Measurements from ENCODE around the gene EMILIN3. TPM values are rescaled to one million over a fixed set of nuclear protein-coding genes. Genes with fewer than 3 reads are reported as not detected.

EMILIN3 gene
- total RNA-seq, 2 experiments from 2014 or later = not detected

- intact Hi-C loops (cut with micrococcal nuclease) = no loop called here
- CTCF ChIA-PET = no interaction called here
- Mint-ChIP-seq H3K36me3 (ENCODE audit: low read depth) (no peaks in the 10 kb centered on the region), H3K27ac (no peak overlapping the region), H3K9me3 (no peaks in the 10 kb centered on the region), H3K27me3 (peaks cover 11% of the 10 kb centered on the region), H3K4me3 (no peak overlapping the region), H3K4me1 (ENCODE audit: low read depth) (no peaks in the 10 kb centered on the region)
- TF ChIP-seq, protein P1, sequence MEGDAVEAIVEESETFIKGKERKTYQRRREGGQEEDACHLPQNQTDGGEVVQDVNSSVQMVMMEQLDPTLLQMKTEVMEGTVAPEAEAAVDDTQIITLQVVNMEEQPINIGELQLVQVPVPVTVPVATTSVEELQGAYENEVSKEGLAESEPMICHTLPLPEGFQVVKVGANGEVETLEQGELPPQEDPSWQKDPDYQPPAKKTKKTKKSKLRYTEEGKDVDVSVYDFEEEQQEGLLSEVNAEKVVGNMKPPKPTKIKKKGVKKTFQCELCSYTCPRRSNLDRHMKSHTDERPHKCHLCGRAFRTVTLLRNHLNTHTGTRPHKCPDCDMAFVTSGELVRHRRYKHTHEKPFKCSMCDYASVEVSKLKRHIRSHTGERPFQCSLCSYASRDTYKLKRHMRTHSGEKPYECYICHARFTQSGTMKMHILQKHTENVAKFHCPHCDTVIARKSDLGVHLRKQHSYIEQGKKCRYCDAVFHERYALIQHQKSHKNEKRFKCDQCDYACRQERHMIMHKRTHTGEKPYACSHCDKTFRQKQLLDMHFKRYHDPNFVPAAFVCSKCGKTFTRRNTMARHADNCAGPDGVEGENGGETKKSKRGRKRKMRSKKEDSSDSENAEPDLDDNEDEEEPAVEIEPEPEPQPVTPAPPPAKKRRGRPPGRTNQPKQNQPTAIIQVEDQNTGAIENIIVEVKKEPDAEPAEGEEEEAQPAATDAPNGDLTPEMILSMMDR (IDR thresholded peaks at IDR 0.05) = no peak
- POLR2A ChIA-PET = no interaction called here
- no peak for ATAC-seq
- DNase-seq = no peak
These were observed 5.5 kb downstream of the EMILIN3 start for GRCh38 chr20:41360831-41361756.

DNA sequence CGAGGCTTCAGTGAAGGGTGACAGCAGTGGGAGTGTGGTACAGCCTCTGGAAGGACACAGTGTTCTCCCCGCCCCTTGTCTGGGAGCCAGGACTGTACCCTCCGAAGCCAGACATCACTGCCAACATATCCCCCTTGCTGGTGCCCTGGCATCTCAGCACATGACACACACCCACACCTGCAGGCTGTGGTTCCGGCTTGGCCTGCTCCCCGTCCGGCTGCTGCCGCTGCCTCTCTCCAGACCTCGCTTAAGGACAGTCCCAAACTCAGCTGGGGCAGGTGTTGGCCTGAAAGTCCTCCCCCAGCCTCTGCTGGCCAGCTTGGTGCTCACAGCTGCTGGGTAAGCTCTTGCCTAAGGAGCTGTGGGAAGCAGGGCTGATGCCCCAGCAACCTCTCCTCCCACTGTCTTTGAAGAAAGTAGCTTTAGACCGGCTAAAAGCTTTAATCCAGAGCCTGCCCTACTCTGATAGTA lies 7.0 kb downstream of the EMILIN3 start:
- ChIA-PET CTCF (no interaction called here), POLR2A (interaction anchor here (0.5 kb wide), 1 partner anchor 272 kb away, joined by 3 read pairs; no protein-coding TSS in a partner anchor)
- Mint-ChIP-seq H3K36me3 (ENCODE audit: low read depth) (no peaks in the 10 kb centered on the region), H3K9me3 (no peaks in the 10 kb centered on the region), H3K4me3 (no peak overlapping the region), H3K4me1 (ENCODE audit: low read depth) (no peaks in the 10 kb centered on the region), H3K27me3 (no peaks in the 10 kb centered on the region), H3K27ac (no peak overlapping the region)
- intact Hi-C loops (cut with micrococcal nuclease) = no loop called here
- DNase-seq = no peak
- TF ChIP-seq, protein P1 (IDR thresholded peaks at IDR 0.05) = no peak
- no peak for ATAC-seq

- Mint-ChIP-seq H3K27ac (no peak overlapping the region), H3K9me3 (no peaks in the 10 kb centered on the region), H3K36me3 (ENCODE audit: low read depth) (no peaks in the 10 kb centered on the region), H3K4me3 (no peak overlapping the region), H3K4me1 (ENCODE audit: low read depth) (no peaks in the 10 kb centered on the region), H3K27me3 (no peaks in the 10 kb centered on the region)
- intact Hi-C loops (cut with micrococcal nuclease) = no loop called here
- CTCF ChIA-PET = interaction anchor here (1.1 kb wide), 1 partner anchor 18 kb away, joined by 3 read pairs; the partner anchor contains the start of gene LPIN3
- POLR2A ChIA-PET = no interaction called here
- DNase-seq = no peak
- no peak for ATAC-seq
- TF ChIP-seq, protein P1 (IDR thresholded peaks at IDR 0.05) = no peak
These were observed 7.9 kb downstream of the EMILIN3 start for GRCh38 chr20:41358717-41359116.

DNA sequence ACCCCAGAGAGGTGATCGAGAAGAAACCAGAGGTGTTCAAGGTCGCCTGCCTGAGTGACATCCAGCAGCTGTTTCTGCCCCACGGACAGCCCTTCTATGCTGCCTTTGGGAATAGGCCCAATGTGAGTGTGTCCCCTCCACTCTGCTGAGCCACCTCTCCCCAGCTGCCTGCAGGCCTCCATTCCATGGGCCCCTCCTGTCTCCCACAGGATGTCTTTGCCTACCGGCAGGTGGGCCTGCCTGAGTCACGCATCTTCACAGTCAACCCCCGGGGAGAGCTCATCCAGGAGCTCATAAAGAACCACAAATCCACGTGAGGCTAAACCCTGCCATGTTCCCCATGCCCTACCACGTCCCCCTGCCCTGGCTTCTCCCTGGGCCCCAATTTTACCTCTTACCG lies 8.4 kb downstream of the EMILIN3 start:
- no peaks in the 10 kb centered on the region for H3K4me1 Mint-ChIP-seq (ENCODE audit: low read depth)
- DNase-seq (no peak), ATAC-seq (no peak)
- H3K9me3 Mint-ChIP-seq = no peaks in the 10 kb centered on the region
- intact Hi-C loops (cut with micrococcal nuclease) = no loop called here
- no peaks in the 10 kb centered on the region for H3K36me3 Mint-ChIP-seq (ENCODE audit: low read depth)
- H3K4me3 Mint-ChIP-seq = no peak overlapping the region
- H3K27ac Mint-ChIP-seq = no peak overlapping the region
- H3K27me3 Mint-ChIP-seq = no peaks in the 10 kb centered on the region
- CTCF ChIA-PET = interaction anchor here (1.1 kb wide), 1 partner anchor 17 kb away, joined by 3 read pairs; the partner anchor contains the start of gene LPIN3
- POLR2A ChIA-PET = no interaction called here
- TF ChIP-seq, protein P1 (IDR thresholded peaks at IDR 0.05) = no peak
